ENCODE results near the gene BCL7A.
"Not testable (repeated sequence)": the region's sequence is repeated elsewhere in the genome, so short reads cannot be mapped to it uniquely, and the experiment has no call there.

Gene BCL7A

GRCh38 chr12:122028165-122028904, 6.7 kb downstream of the BCL7A start:
- DNase-seq, result no peak

- no peak for DNase-seq
These were observed 7.3 kb downstream of the BCL7A start for GRCh38 chr12:122028905-122029560.

- no peak for DNase-seq
These were observed 8.1 kb downstream of the BCL7A start for GRCh38 chr12:122029620-122030423.

- DNase-seq, result no peak
These were observed 8.8 kb downstream of the BCL7A start for GRCh38 chr12:122030424-122031035.

- DNase-seq, result no peak
These were observed 9.9 kb downstream of the BCL7A start for GRCh38 chr12:122031342-122032216.

GRCh38 chr12:122032580-122032979, 10.9 kb downstream of the BCL7A start:
- no peak for DNase-seq

GRCh38 chr12:122035292-122035691, 13.6 kb downstream of the BCL7A start:
- DNase-seq, result no peak

- DNase-seq, result no peak
These were observed 14.5 kb downstream of the BCL7A start for GRCh38 chr12:122036153-122036552.

GRCh38 chr12:122040579-122041386, 19.1 kb downstream of the BCL7A start:
- DNase-seq, result no peak

- DNase-seq, result not testable (repeated sequence)
These were observed 19.8 kb downstream of the BCL7A start for GRCh38 chr12:122041458-122041857.

- DNase-seq, result no peak
These were observed 21.2 kb downstream of the BCL7A start for GRCh38 chr12:122042910-122043309.

- DNase-seq, result no peak
These were observed 21.8 kb downstream of the BCL7A start for GRCh38 chr12:122043476-122043875.

GRCh38 chr12:122045262-122045661, 23.6 kb downstream of the BCL7A start:
- DNase-seq, result no peak

GRCh38 chr12:122046145-122046544, 24.5 kb downstream of the BCL7A start:
- DNase-seq, result no peak

- DNase-seq, result no peak
These were observed 26.5 kb downstream of the BCL7A start for GRCh38 chr12:122048151-122048550.

- DNase-seq, result no peak
These were observed 28.1 kb downstream of the BCL7A start for GRCh38 chr12:122049827-122050226.

- no peak for DNase-seq
These were observed 29.0 kb downstream of the BCL7A start for GRCh38 chr12:122050706-122051105.

GRCh38 chr12:122051231-122051876, 29.7 kb downstream of the BCL7A start:
- DNase-seq, result no peak

- DNase-seq, result no peak
These were observed 30.6 kb downstream of the BCL7A start for GRCh38 chr12:122052285-122052684.

- no peak for DNase-seq
These were observed 33.3 kb downstream of the BCL7A start for GRCh38 chr12:122054842-122055520.

All from NCI-H510A (cell line).